OCI-LY3 (cell line): ENCODE measurements around the gene ZNF831.

Experiments used
- H2AFZ ChIP-seq: fragments of 200-600, 300-600 bp; shearing (Covaris generic); 2 replicates; pipeline ENCODE4 v1.6.0; 2014; ENCODE audit warnings: antibody characterized with exemption, low read depth, low read length
- H3K27ac ChIP-seq: fragments of 200-600, 300-600 bp; sonication (generic); 2 replicates; pipeline ENCODE4 v1.5.1; 2014; ENCODE audit warnings: mild to moderate bottlenecking, low read length, moderate library complexity, mixed read lengths
- H3K27me3 ChIP-seq: fragments of 200-600, 300-600 bp; sonication (generic); 2 replicates; pipeline ENCODE4 v1.6.1; 2014; ENCODE audit warnings: low read depth, low read length, mixed read lengths
- H3K36me3 ChIP-seq: fragments of 200-600, 300-600 bp; sonication (generic); replicated peaks from 2 replicates; pipeline ENCODE3; 2014; ENCODE audit warnings: low read depth, low read length, mixed read lengths
- H3K4me1 ChIP-seq: fragments of 300-600, 200-600 bp; sonication (generic); 2 replicates; pipeline ENCODE4 v1.6.1; 2014; ENCODE audit warnings: low read length, mixed read lengths
- H3K4me2 ChIP-seq: fragments of 200-600, 300-600 bp; sonication (generic); 2 replicates; pipeline ENCODE4 v1.6.1; 2014; ENCODE audit warnings: low read length, mixed read lengths
- H3K4me3 ChIP-seq: fragments of 300-600, 200-600 bp; sonication (generic); 2 replicates; pipeline ENCODE4 v1.5.1; 2014; ENCODE audit warnings: antibody characterized with exemption, mild to moderate bottlenecking, low read length, moderate library complexity
- H3K79me2 ChIP-seq: fragments of 300-600, 200-600 bp; shearing (Covaris generic); 2 replicates; pipeline ENCODE4 v1.6.1; 2014; ENCODE audit warnings: mild to moderate bottlenecking, low read length, mixed read lengths
- H3K9ac ChIP-seq: fragments of 300-600, 200-600 bp; shearing (Covaris generic); 2 replicates; pipeline ENCODE4 v1.6.0; 2014; ENCODE audit warnings: mild to moderate bottlenecking, low read length, moderate library complexity
- H3K9me3 ChIP-seq: fragments of 200-600, 300-600 bp; shearing (Covaris generic); 2 replicates; pipeline ENCODE4 v1.6.1; 2014; ENCODE audit warnings: low read length, mixed read lengths; ENCODE audit not compliant: insufficient read depth
- H4K20me1 ChIP-seq: fragments of 200-600, 300-600 bp; sonication (generic); 2 replicates; pipeline ENCODE4 v1.6.1; 2016; ENCODE audit warnings: low read length, mixed read lengths; ENCODE audit not compliant: insufficient read depth
- CTCF ChIP-seq: fragments of 200-600, 300-600 bp; sonication (generic); IDR thresholded peaks from 2 replicates; pipeline ENCODE4 v1.5.1; 2014; ENCODE audit warnings: antibody characterized with exemption, low read length, low read depth
- EZH2phosphoT487 ChIP-seq: fragments of 200-600 bp; shearing (Covaris generic); IDR thresholded peaks from 2 replicates; pipeline ENCODE4 v1.6.1; 2018; ENCODE audit warnings: antibody characterized with exemption, mixed run types, low read depth

The ZNF831 gene

GRCh38 chr20:59220161-59220560 lies 56.5 kb downstream of the ZNF831 start:
- Histone ChIP-seq H3K27ac (no peak overlapping the region), H3K9me3 (no peaks in the 10 kb centered on the region), H3K4me1 (peaks cover 8% of the 10 kb centered on the region), H3K4me2 (no peak overlapping the region), H3K27me3 (peaks cover 63% of the 10 kb centered on the region), H3K4me3 (no peak overlapping the region), H3K36me3 (no peaks in the 10 kb centered on the region), H2AFZ (no peak overlapping the region), H3K9ac (no peak overlapping the region), H4K20me1 (no peaks in the 10 kb centered on the region), H3K79me2 (no peaks in the 10 kb centered on the region)
- TF ChIP-seq CTCF (no peak), EZH2phosphoT487 (no peak)

- Histone ChIP-seq H3K79me2 (no peaks in the 10 kb centered on the region), H3K9me3 (no peaks in the 10 kb centered on the region), H3K36me3 (no peaks in the 10 kb centered on the region), H3K4me1 (peaks cover 8% of the 10 kb centered on the region), H4K20me1 (no peaks in the 10 kb centered on the region), H3K4me2 (peak overlapping the region; percentile 83), H2AFZ (0 out of 2 replicates have a peak overlapping the region, but pooled peaks have one; percentile 87), H3K27me3 (peaks cover 63% of the 10 kb centered on the region), H3K27ac (no peak overlapping the region), H3K9ac (no peak overlapping the region), H3K4me3 (peak overlapping the region; percentile 74)
- TF ChIP-seq EZH2phosphoT487 (no peak), CTCF (no peak)
Observed at GRCh38 chr20:59221049-59221706, 57.6 kb downstream of the ZNF831 start.

GRCh38 chr20:59221707-59222252 lies 58.2 kb downstream of the ZNF831 start:
- Histone ChIP-seq H3K9me3 (no peaks in the 10 kb centered on the region), H3K4me1 (peaks cover 8% of the 10 kb centered on the region), H3K9ac (peak overlapping the region; percentile 49), H2AFZ (peak overlapping the region; percentile 87), H4K20me1 (no peaks in the 10 kb centered on the region), H3K36me3 (no peaks in the 10 kb centered on the region), H3K27me3 (peaks cover 69% of the 10 kb centered on the region), H3K4me3 (peak overlapping the region; percentile 74), H3K4me2 (peak overlapping the region; percentile 83), H3K79me2 (no peaks in the 10 kb centered on the region), H3K27ac (no peak overlapping the region)
- TF ChIP-seq EZH2phosphoT487: no peak
- TF ChIP-seq CTCF: no peak

GRCh38 chr20:59222253-59223181 lies 58.9 kb downstream of the ZNF831 start:
- H3K27me3 ChIP-seq: peaks cover 77% of the 10 kb centered on the region
- H3K9ac ChIP-seq: peak overlapping the region; percentile 49
- peak overlapping the region; percentile 83 for H3K4me2 ChIP-seq
- no peaks in the 10 kb centered on the region for H3K36me3 ChIP-seq
- no peak overlapping the region for H3K27ac ChIP-seq
- no peaks in the 10 kb centered on the region for H3K79me2 ChIP-seq
- H2AFZ ChIP-seq: peak overlapping the region; percentile 87
- H3K9me3 ChIP-seq: no peaks in the 10 kb centered on the region
- peaks cover 8% of the 10 kb centered on the region for H3K4me1 ChIP-seq
- H4K20me1 ChIP-seq: no peaks in the 10 kb centered on the region
- TF ChIP-seq CTCF: peak; percentile 100
- 0 out of 2 replicates have a peak, but pooled peaks have one; percentile 29 for TF ChIP-seq EZH2phosphoT487
- H3K4me3 ChIP-seq: peak overlapping the region; percentile 74
